A673 (cell line): ENCODE measurements around the gene MFAP5. TPM values are rescaled to one million over a fixed set of nuclear protein-coding genes. Genes with fewer than 3 reads are reported as not detected.

Source experiments
- BruUV-seq: library from RNA; stranded (reverse); fragments of 400-500 nt; replicated peaks from 2 replicates; lab custom pipeline; 2021; lab: Mats Ljungman, UMichigan
- CTCF ChIA-PET: fragments of 300-600 bp; sonication (Branson Sonifier 250); formaldehyde crosslinking; loops from one replicate; lab custom pipeline; 2022; ENCODE audit warnings: antibody characterized with exemption; lab: Charles Lee
- POLR2A ChIA-PET: fragments of 300-600 bp; sonication (Branson Sonifier 250); formaldehyde crosslinking; loops from one replicate; lab custom pipeline; 2022; ENCODE audit warnings: antibody characterized with exemption; ENCODE audit not compliant: low non-redundant PET; lab: Charles Lee
- DNase-seq: peaks from one replicate; pipeline ENCODE4 v3.0.0-alpha.2; 2015; ENCODE audit warnings: low spot score
- H3K27ac ChIP-seq: fragments of 200-600 bp; sonication (generic); 2 replicates; pipeline ENCODE4 v1.5.1; 2016; ENCODE audit warnings: mixed run types, low read depth, mild to moderate bottlenecking, mixed read lengths, antibody characterized with exemption, low read length; ENCODE audit not compliant: poor library complexity, severe bottlenecking
- H3K27me3 ChIP-seq: fragments of 200-600 bp; sonication (generic); replicated peaks from 2 replicates; pipeline ENCODE4 v1.6.1; 2017; ENCODE audit warnings: mixed run types, low read depth, mild to moderate bottlenecking, mixed read lengths, antibody characterized with exemption, low read length; ENCODE audit not compliant: insufficient read depth, poor library complexity
- H3K36me3 ChIP-seq: fragments of 200-600 bp; sonication (generic); 2 replicates; pipeline ENCODE4 v1.6.1; 2016; ENCODE audit warnings: mixed run types, mild to moderate bottlenecking, mixed read lengths, antibody characterized with exemption, low read length; ENCODE audit not compliant: insufficient read depth, poor library complexity, severe bottlenecking
- H3K4me1 ChIP-seq: fragments of 200-600 bp; sonication (generic); 2 replicates; pipeline ENCODE4 v1.6.1; 2017; ENCODE audit warnings: mixed run types, mild to moderate bottlenecking, mixed read lengths, antibody characterized with exemption, low read length; ENCODE audit not compliant: insufficient read depth, poor library complexity, severe bottlenecking
- H3K4me3 ChIP-seq: fragments of 200-600 bp; sonication (generic); 2 replicates; pipeline ENCODE4 v1.5.1; 2016; ENCODE audit warnings: low read depth, mixed run types, mild to moderate bottlenecking, mixed read lengths, low read length; ENCODE audit not compliant: poor library complexity, severe bottlenecking
- H3K9me3 ChIP-seq: fragments of 200-600 bp; sonication (generic); 2 replicates; pipeline ENCODE4 v1.6.1; 2016; ENCODE audit warnings: mixed run types, low read depth, mild to moderate bottlenecking, mixed read lengths, antibody characterized with exemption, low read length; ENCODE audit not compliant: poor library complexity, severe bottlenecking
- CTCF ChIP-seq: fragments of 300-800, 200-600 bp; sonication (generic); conservative IDR thresholded peaks from 2 replicates; pipeline ENCODE4 v1.5.1; 2017; ENCODE audit warnings: low read depth, mild to moderate bottlenecking, antibody characterized with exemption, low read length, moderate library complexity, mixed read lengths
- EZH2 ChIP-seq: fragments of 200-600 bp; sonication (generic); IDR thresholded peaks from 2 replicates; pipeline ENCODE4 v1.6.1; 2017; ENCODE audit warnings: borderline replicate concordance, low read depth, mild to moderate bottlenecking, mixed read lengths, antibody characterized with exemption, low read length; ENCODE audit not compliant: poor library complexity, severe bottlenecking
- intact Hi-C: fragments of 100-400 bp; cut with micrococcal nuclease; formaldehyde crosslinking; loops from one replicate; pipeline ENCODE4 v1.10.0; 2022; ENCODE audit not compliant: unreplicated experiment
- total RNA-seq: library from RNA; stranded (reverse); gene quantifications from 2 replicates; pipeline ENCODE4 v1.2.3, GENCODE V29; 2021

The MFAP5 gene
- total RNA-seq, 1 experiment from 2014 or later = 1.7 TPM

GRCh38 chr12:8681129-8681884 lies 18.7 kb upstream of the MFAP5 start:
- ChIA-PET CTCF (interaction anchor here (0.5 to 1.9 kb wide), 7 partner anchors 56 to 268 kb away, joined by 4 to 13 read pairs (median 5); partner anchors contain the start of gene M6PR), POLR2A (interaction anchor here (0.6 kb wide), 1 partner anchor 1392 kb away, joined by 3 read pairs; no protein-coding TSS in a partner anchor)
- TF ChIP-seq CTCF (no peak), EZH2 (no peak)
- no peak overlapping the region for H3K4me3 ChIP-seq
- H3K27ac ChIP-seq = no peak overlapping the region
- no peak for DNase-seq
- BruUV-seq = no TSS peak
- H3K9me3 ChIP-seq = no peaks in the 10 kb centered on the region
- no peaks in the 10 kb centered on the region for H3K36me3 ChIP-seq
- peaks cover 18% of the 10 kb centered on the region for H3K4me1 ChIP-seq
- no peaks in the 10 kb centered on the region for H3K27me3 ChIP-seq
- intact Hi-C loops = loop anchor here (5.0 kb wide), 1 partner anchor 356 kb away; no protein-coding TSS in a partner anchor

- H3K27ac ChIP-seq = no peak overlapping the region
- CTCF ChIA-PET = interaction anchor here (1.3 to 1.9 kb wide), 2 partner anchors 180 to 210 kb away, joined by 6 to 13 read pairs; no protein-coding TSS in a partner anchor
- no TSS peak for BruUV-seq
- peak; percentile 35 for TF ChIP-seq CTCF
- no peak for TF ChIP-seq EZH2
- peaks cover 22% of the 10 kb centered on the region for H3K4me1 ChIP-seq
- H3K4me3 ChIP-seq = no peak overlapping the region
- intact Hi-C loops = loop anchor here (5.0 kb wide), 1 partner anchor 357 kb away; no protein-coding TSS in a partner anchor
- POLR2A ChIA-PET = no interaction called here
- H3K27me3 ChIP-seq = no peaks in the 10 kb centered on the region
- H3K36me3 ChIP-seq = no peaks in the 10 kb centered on the region
- H3K9me3 ChIP-seq = no peaks in the 10 kb centered on the region
- DNase-seq = peak; percentile 11
Measured at GRCh38 chr12:8680533-8680932, 17.9 kb upstream of the MFAP5 start.

- Histone ChIP-seq H3K27ac (no peak overlapping the region), H3K4me3 (no peak overlapping the region), H3K36me3 (no peaks in the 10 kb centered on the region), H3K4me1 (peaks cover 23% of the 10 kb centered on the region), H3K9me3 (no peaks in the 10 kb centered on the region), H3K27me3 (no peaks in the 10 kb centered on the region)
- CTCF ChIA-PET = interaction anchor here (0.6 kb wide), 1 partner anchor 22 kb away, joined by 7 read pairs; no protein-coding TSS in a partner anchor
- no peak for DNase-seq
- POLR2A ChIA-PET = no interaction called here
- BruUV-seq = no TSS peak
- intact Hi-C loops = no loop called here
- TF ChIP-seq EZH2 (no peak), CTCF (no peak)
Measured at GRCh38 chr12:8678661-8679111, 16.1 kb upstream of the MFAP5 start.
